HT1080 (cell line): Measurements from ENCODE around the gene SLC49A3. TPM values are rescaled to one million over a fixed set of nuclear protein-coding genes. Genes with fewer than 3 reads are reported as not detected.

ENCODE experiments used
- DNase-seq: peaks from one replicate; pipeline ENCODE4 v3.0.0-alpha.2; 2015; ENCODE audit warnings: low read depth
- total RNA-seq: library from RNA; depleted of rRNA; stranded (reverse); fragments of >200 nt; shearing (Covaris generic); gene quantifications from 2 replicates; pipeline ENCODE4 v1.2.3, GENCODE V29; 2014

Gene SLC49A3
- total RNA-seq, 1 experiment from 2014 or later: not detected

- no peak for DNase-seq
Observed at GRCh38 chr4:666822-667544, 22.0 kb downstream of the SLC49A3 start.

- DNase-seq: no peak
Observed at GRCh38 chr4:666436-666810, 22.5 kb downstream of the SLC49A3 start.

- DNase-seq: no peak
Observed at GRCh38 chr4:665751-666435, 23.1 kb downstream of the SLC49A3 start.

- DNase-seq: no peak
Observed at GRCh38 chr4:665381-665750, 23.6 kb downstream of the SLC49A3 start.

- DNase-seq: no peak
Observed at GRCh38 chr4:664713-665231, 24.2 kb downstream of the SLC49A3 start.

GRCh38 chr4:663438-664428, 25.2 kb downstream of the SLC49A3 start:
- DNase-seq: no peak

- no peak for DNase-seq
Observed at GRCh38 chr4:663046-663437, 25.9 kb downstream of the SLC49A3 start.

GRCh38 chr4:661881-662761, 26.8 kb downstream of the SLC49A3 start:
- DNase-seq: no peak

- no peak for DNase-seq
Observed at GRCh38 chr4:661231-661630, 27.7 kb downstream of the SLC49A3 start.

- no peak for DNase-seq
Observed at GRCh38 chr4:660401-660800, 28.6 kb downstream of the SLC49A3 start.

GRCh38 chr4:659851-660250, 29.1 kb downstream of the SLC49A3 start:
- DNase-seq: no peak

- no peak for DNase-seq
Observed at GRCh38 chr4:658681-659667, 30.0 kb downstream of the SLC49A3 start.

- DNase-seq: no peak
Observed at GRCh38 chr4:657834-658667, 30.9 kb downstream of the SLC49A3 start.

- DNase-seq: no peak
Observed at GRCh38 chr4:657338-657833, 31.6 kb downstream of the SLC49A3 start.

GRCh38 chr4:656436-657337, 32.3 kb downstream of the SLC49A3 start:
- DNase-seq: no peak

- no peak for DNase-seq
Observed at GRCh38 chr4:655464-656151, 33.3 kb downstream of the SLC49A3 start.
